Stimulated activated CD8-positive, alpha-beta memory T cell treated with anti-CD3 and anti-CD28 coated beads, Interleukin-15, amount 100 ng/mL, for 48 hours (primary cell): Measurements from ENCODE around the gene OR10Z1.

Source experiments
- DNase-seq, 2 donors: peaks; one replicate each; pipeline ENCODE4 v3.0.0-alpha.2; 2020; ENCODE audit warnings: low read depth in 2 of 2

The OR10Z1 gene

GRCh38 chr1:158604968-158605367 lies at the start of gene OR10Z1:
Gene OR10Z1, plus strand, starts transcription at chr1:158605268. Its CDS starts 1,171 bp downstream, at chr1:158606439.
- no peak for DNase-seq

GRCh38 chr1:158559696-158560095 lies 45.4 kb upstream of the OR10Z1 start:
- DNase-seq: no peak

- no peak for DNase-seq
These were observed 41.2 kb upstream of the OR10Z1 start for GRCh38 chr1:158563853-158564252.

- DNase-seq: no peak
These were observed 40.5 kb upstream of the OR10Z1 start for GRCh38 chr1:158564608-158565007.

GRCh38 chr1:158570480-158570879 lies 34.6 kb upstream of the OR10Z1 start, which contains the start of gene OR6P1:
Gene OR6P1, minus strand, starts transcription at chr1:158570580. Its CDS starts 6,976 bp downstream, at chr1:158563604.
- DNase-seq: no peak

GRCh38 chr1:158572226-158572625 lies 32.8 kb upstream of the OR10Z1 start:
- no peak for DNase-seq

- no peak for DNase-seq
These were observed 27.5 kb upstream of the OR10Z1 start for GRCh38 chr1:158577561-158577960.

- no peak for DNase-seq
These were observed 25.3 kb upstream of the OR10Z1 start, which contains the start of gene OR10X1 for GRCh38 chr1:158579733-158580132. Gene OR10X1, minus strand, starts transcription at chr1:158579899. Its CDS starts 0 bp downstream, at chr1:158579899.

GRCh38 chr1:158583962-158584361 lies 21.1 kb upstream of the OR10Z1 start:
- no peak for DNase-seq

- DNase-seq: no peak
These were observed 18.1 kb upstream of the OR10Z1 start for GRCh38 chr1:158586942-158587341.

- DNase-seq: no peak
These were observed 4.3 kb upstream of the OR10Z1 start for GRCh38 chr1:158600735-158601134.

GRCh38 chr1:158607296-158607695 lies 2.2 kb downstream of the OR10Z1 start:
- DNase-seq: no peak

- no peak for DNase-seq
These were observed 6.8 kb downstream of the OR10Z1 start for GRCh38 chr1:158611916-158612315.

- DNase-seq: no peak
These were observed 8.7 kb downstream of the OR10Z1 start for GRCh38 chr1:158613764-158614163.

- no peak for DNase-seq
These were observed 33.1 kb downstream of the OR10Z1 start for GRCh38 chr1:158638146-158638545.

- no peak for DNase-seq
These were observed 33.8 kb downstream of the OR10Z1 start for GRCh38 chr1:158638904-158639303.

- DNase-seq: no peak
These were observed 39.4 kb downstream of the OR10Z1 start for GRCh38 chr1:158644449-158644848.

- no peak for DNase-seq
These were observed 41.4 kb downstream of the OR10Z1 start for GRCh38 chr1:158646465-158646864.

GRCh38 chr1:158649052-158649451 lies 44.0 kb downstream of the OR10Z1 start:
- DNase-seq: no peak

GRCh38 chr1:158652721-158653334 lies 47.8 kb downstream of the OR10Z1 start:
- no peak for DNase-seq

- DNase-seq: no peak
These were observed 49.0 kb downstream of the OR10Z1 start for GRCh38 chr1:158654086-158654485.

- DNase-seq: no peak
These were observed 49.5 kb downstream of the OR10Z1 start for GRCh38 chr1:158654571-158654970.
